H4 (cell line): ENCODE measurements around the gene E2F2. TPM values are rescaled to one million over a fixed set of nuclear protein-coding genes. Genes with fewer than 3 reads are reported as not detected.

Experiments
- DNase-seq: peaks from one replicate; pipeline ENCODE4 v3.0.0-alpha.2; 2015; ENCODE audit warnings: low spot score
- total RNA-seq: library from RNA; depleted of rRNA; stranded (reverse); fragments of >200 nt; shearing (Covaris generic); gene quantifications from 2 replicates; pipeline ENCODE4 v1.2.3, GENCODE V29; 2014

E2F2 gene
- total RNA-seq, 1 experiment from 2014 or later, result 5.2 TPM

- DNase-seq, result peak; percentile 99
Observed at GRCh38 chr1:23562137-23562876, 31.3 kb upstream of the E2F2 start.

- no peak for DNase-seq
Observed at GRCh38 chr1:23561813-23562100, 30.7 kb upstream of the E2F2 start.

- DNase-seq, result no peak
Observed at GRCh38 chr1:23561076-23561812, 30.2 kb upstream of the E2F2 start.

- peak; percentile 84 for DNase-seq
Observed at GRCh38 chr1:23559985-23560741, 29.1 kb upstream of the E2F2 start.

- DNase-seq, result peak; percentile 96
Observed at GRCh38 chr1:23559136-23559984, 28.3 kb upstream of the E2F2 start, which contains the start of gene ID3. Gene ID3 (minus strand): TSS chr1:23559501. CDS start chr1:23559426, 75 bp downstream.

- DNase-seq, result no peak
Observed at GRCh38 chr1:23558872-23559135, 27.8 kb upstream of the E2F2 start.

GRCh38 chr1:23558140-23558871, 27.3 kb upstream of the E2F2 start:
- peak; percentile 63 for DNase-seq

- no peak for DNase-seq
Observed at GRCh38 chr1:23557471-23558124, 26.6 kb upstream of the E2F2 start.

GRCh38 chr1:23556635-23557470, 25.8 kb upstream of the E2F2 start:
- DNase-seq, result peak; percentile 64

GRCh38 chr1:23555986-23556634, 25.1 kb upstream of the E2F2 start:
- peak; percentile 67 for DNase-seq

GRCh38 chr1:23555270-23555985, 24.4 kb upstream of the E2F2 start:
- peak; percentile 55 for DNase-seq

- peak; percentile 77 for DNase-seq
Observed at GRCh38 chr1:23554481-23555269, 23.6 kb upstream of the E2F2 start.

- no peak for DNase-seq
Observed at GRCh38 chr1:23554127-23554480, 23.1 kb upstream of the E2F2 start.

- no peak for DNase-seq
Observed at GRCh38 chr1:23553231-23554126, 22.4 kb upstream of the E2F2 start.

GRCh38 chr1:23551849-23552248, 20.8 kb upstream of the E2F2 start:
- no peak for DNase-seq

GRCh38 chr1:23548704-23549143, 17.7 kb upstream of the E2F2 start:
- DNase-seq, result no peak
